HG03457 (cell line): ENCODE results near the gene PLXNC1.

Experiments
- ATAC-seq: cut with Tn5 transposase; IDR thresholded peaks from one replicate; pipeline ENCODE4 v1.9.1; 2021; ENCODE audit warnings: moderate number of reproducible peaks; ENCODE audit not compliant: unreplicated experiment

PLXNC1 gene

GRCh38 chr12:94202245-94203180, 54.1 kb downstream of the PLXNC1 start:
- no peak for ATAC-seq

GRCh38 chr12:94203181-94203546, 54.8 kb downstream of the PLXNC1 start:
- no peak for ATAC-seq

DNA sequence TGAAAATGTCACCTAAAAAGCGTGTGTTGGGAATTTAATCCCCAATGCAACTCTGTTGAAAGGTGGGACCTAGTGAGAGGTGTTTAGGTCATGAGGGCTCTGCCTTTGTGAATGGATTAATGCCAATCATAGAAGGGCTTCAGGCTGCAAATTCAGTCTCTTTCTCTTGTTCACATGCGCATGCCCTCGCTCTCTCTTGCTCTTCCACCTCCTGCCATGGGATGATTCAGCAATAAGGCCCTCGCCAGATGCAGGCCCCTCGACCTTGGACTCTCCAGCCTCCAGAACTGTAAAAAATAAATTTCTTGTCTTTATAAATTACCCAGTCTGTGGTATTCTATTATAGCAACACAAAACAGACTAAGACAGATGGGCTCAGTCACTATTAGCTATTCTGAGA, 55.4 kb downstream of the PLXNC1 start:
- no peak for ATAC-seq

DNA sequence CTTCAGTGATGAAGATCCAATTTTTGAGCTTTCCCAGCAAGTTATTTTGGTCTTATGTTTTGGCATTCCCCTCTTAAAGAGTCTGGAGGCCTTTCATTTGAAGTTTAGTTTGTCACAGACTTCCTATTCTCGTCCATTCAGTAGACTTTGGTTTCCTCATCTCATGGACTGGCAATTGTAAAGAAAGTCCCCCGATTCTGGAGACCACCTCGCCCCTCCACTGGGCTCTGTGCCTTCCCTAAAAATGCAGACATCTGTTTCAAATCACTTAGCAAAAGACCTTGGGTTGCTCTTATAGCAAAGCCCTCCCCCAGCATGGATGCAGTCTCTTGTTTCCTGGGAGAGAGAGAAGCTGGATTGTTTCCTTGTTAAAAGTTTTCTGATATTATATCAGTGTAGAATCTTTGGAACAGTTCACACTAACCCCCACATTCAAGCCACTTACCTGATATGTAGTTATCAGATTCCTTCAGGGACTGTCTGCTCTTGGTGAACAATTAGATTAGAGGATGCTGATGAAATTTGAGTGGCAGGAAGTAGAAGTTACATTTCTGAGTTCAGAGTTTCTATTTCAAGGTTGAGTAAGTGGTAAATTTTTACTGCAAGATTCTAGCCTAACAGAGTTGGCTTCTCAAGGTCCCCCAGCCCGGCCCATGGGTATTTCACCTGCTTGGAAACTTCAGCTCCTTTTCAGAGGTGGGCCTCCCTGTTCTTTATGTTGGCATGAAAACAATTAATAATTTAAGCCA, 56.3 kb downstream of the PLXNC1 start:
- ATAC-seq, result no peak

- no peak for ATAC-seq
These were observed 57.4 kb downstream of the PLXNC1 start for GRCh38 chr12:94205822-94206221.

DNA sequence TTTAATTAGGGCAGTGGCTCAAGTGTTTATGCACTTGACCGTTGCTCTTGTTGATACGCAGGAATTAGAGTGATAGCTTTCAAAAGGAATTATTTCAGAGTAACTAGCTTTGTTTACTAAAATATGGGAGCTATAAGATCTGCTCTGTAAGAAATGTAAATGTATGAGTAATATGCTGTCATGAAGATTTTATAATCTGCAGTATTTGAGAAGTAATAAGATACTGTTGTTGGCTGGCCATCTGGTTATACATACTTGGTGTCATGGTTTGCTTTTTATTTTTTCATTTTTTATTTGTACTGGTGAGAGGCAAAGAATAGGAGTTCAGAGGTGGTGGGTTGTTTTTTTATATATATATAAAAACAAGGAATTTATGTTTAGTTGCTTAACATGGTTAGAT, 58.5 kb downstream of the PLXNC1 start:
- ATAC-seq, result no peak

- no peak for ATAC-seq
These were observed 59.1 kb downstream of the PLXNC1 start for GRCh38 chr12:94207467-94207848.

GRCh38 chr12:94207849-94208621, 59.7 kb downstream of the PLXNC1 start:
- peak; percentile 49 for ATAC-seq

- peak; percentile 32 for ATAC-seq
These were observed 60.2 kb downstream of the PLXNC1 start for GRCh38 chr12:94208622-94208966.

DNA sequence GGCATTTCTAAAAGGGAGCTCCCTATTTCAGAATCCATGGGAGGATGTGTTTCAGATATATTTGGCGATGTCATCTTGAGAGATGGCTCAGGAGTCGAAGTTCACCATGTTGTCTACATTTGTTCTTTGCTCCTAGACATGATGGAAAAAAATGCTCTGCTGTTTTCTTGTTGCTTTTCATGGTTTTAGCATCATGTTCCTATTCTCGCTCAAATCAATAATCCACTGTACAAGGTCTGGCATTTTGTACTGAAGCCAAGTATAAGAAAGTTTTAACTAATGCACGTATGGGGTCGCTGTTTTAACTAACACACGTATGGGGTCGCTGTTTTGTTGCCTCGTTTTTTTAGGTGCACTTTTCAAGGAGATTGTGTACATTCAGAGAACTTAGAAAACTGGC, 60.9 kb downstream of the PLXNC1 start:
- no peak for ATAC-seq

DNA sequence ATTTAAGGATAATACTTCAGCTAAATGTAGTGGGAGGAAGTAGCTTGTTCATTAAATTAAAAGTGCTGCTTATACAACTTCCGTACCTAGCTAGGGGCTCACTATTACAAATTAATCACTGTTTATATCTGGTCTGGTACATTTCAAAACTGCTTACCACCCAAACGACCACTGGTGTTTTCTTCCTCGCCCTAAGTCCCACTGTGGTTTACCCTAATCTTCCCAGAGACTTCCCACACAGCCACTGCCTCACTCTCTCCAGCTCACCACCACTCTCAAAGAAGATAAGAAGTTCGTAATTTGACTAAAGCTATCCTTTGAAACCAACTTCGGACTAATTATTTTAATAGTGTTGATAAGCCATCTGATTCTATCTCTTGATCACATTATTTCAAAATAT, 62.6 kb downstream of the PLXNC1 start:
- no peak for ATAC-seq

DNA sequence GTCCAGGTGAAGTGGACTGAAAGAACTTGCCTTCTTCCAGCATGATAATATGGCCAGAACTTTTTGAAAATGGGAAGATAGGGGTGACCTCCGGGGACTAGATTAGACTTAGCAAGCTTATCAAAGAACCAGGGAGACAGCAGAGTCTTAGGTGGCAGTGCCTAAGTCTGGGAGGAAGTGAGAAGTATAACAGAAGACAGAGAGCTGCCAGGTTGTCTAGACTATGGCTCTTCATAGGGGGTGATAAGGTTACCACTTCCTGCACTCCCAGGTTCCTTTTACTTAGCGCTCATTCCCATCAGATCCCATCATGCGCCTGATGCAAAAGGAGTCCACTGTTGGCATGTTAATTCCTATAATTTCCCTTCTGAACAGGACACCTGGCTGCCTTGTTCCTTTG, 69.9 kb downstream of the PLXNC1 start:
- no peak for ATAC-seq

- ATAC-seq, result no peak
These were observed 71.4 kb downstream of the PLXNC1 start for GRCh38 chr12:94219622-94220302.

GRCh38 chr12:94220804-94221203, 72.4 kb downstream of the PLXNC1 start:
- no peak for ATAC-seq

DNA sequence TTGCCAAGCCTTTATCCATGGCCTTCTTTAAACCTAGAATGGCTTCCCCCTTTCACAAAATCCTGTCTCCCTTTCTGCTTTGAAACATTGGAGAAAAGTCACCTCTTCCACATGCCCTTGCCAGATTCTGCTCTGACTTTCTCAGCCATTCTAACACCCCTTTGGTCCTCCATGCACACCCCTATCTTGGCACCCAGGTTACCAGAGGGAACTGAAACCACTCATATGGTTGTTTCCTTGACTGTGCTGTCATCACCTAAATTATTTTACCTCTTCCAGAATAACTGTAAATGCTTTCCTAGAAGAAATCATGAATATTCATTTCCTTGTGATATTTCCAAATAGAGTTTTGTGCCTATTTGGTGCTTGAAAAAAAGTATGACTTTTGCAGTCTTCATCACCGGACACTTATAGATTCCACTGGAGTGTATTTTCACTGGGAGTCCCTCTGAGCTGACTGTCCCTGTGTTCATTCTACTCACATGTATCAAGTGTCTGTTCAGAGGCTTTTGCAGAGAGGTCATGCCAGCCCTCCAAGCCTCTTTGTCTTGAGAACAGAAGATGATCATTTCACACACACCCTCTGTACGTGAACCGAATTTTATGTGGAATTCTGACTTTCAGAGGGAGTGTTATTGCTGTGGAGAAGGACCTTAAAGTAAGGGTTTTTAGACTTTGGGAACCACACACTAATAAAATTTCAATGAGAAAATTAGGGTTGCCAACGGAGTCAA, 74.1 kb downstream of the PLXNC1 start:
- ATAC-seq, result no peak

DNA sequence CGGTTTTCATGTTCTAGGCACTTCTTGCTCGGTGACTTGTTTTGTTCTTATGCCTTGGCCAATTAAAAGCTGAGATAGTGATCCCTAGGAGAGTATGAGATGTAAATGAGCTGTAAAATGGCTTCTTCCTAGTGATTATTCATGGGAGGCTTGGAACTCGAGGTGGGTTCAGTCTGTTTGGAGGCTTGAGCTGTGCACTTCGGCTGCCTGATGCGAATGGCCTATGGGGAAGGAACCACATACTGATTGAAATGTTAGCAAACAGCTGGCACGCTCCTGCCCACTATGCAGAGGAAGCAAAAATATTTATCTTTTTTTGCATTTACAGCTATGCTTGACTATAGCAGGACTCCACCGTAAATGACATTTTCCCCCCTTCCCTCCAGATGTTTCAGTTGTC, 75.5 kb downstream of the PLXNC1 start:
- no peak for ATAC-seq

DNA sequence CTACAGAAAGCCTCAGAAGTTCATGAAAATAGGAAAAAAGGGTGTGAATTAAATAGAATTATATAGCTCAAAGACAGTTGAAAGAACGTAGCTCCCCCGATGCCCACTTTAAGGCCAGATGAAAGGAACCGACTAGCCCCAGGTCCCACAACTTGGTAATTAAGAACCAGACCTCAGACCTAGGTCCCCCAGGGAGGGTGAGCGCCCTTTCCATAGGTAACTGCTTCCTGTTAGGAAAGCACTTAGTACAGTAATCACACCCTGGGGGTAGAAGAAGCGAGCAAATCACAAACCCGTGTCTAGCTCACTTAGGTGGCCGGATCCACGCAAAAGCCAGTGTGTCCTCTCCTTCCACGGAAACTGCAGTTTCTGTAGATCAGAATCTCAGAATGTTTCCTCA, 77.1 kb downstream of the PLXNC1 start:
- no peak for ATAC-seq

DNA sequence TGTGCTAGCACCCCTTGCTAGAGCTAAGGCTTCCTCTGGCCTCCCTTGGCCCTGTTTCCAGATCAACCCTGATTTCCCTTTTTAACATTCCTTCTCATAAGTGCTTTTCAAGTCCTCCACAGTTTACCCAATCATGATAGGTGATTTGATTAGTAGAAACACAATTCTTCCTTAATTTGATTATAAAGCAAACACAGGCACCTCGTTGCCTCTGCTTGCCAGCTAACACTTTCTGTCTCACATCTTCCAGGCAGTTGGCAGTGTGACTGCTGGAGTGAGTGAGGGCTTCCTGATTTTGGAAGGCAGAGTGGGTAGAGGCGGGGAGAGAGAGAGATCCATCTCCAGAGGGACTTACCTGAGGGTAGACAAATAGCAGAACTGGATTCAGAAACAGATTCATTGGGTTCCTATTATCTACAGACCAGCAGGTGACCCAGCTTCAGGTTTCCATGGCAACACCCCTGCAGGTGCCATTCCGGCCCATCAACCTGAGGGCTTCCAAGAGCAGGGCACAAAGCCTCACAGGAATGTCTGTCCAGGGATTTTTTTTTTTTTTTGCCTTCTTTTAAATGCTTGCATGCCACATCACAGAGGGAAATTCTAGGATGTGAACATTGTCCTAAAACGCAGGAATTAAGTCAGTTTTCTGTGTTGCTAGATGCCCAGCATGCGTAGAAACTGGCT, 77.7 kb downstream of the PLXNC1 start:
- no peak for ATAC-seq

- no peak for ATAC-seq
These were observed 78.7 kb downstream of the PLXNC1 start for GRCh38 chr12:94227066-94227465.

- no peak for ATAC-seq
These were observed 80.1 kb downstream of the PLXNC1 start for GRCh38 chr12:94228488-94228907.
